Right atrium auricular region (tissue), 2 donors: ENCODE data around the gene SNAP23. TPM values are rescaled to one million over a fixed set of nuclear protein-coding genes. Genes with fewer than 3 reads are reported as not detected.
A peak's percentile ranks its signal among the peaks of the same experiment; 100 is the strongest.
"Not testable (repeated sequence)": the region's sequence is repeated elsewhere in the genome, so short reads cannot be mapped to it uniquely, and the experiment has no call there.

Experiments
- DNase-seq: peaks from one replicate; pipeline ENCODE4 v3.0.0-alpha.2; 2019; ENCODE audit warnings: low spot score
- H3K27ac ChIP-seq, 2 donors: fragments of 200-600 bp; sonication (generic); 1 replicate in 1 of 2; 2 replicates in 1 of 2; pipeline ENCODE4 v1.5.1; 2016 to 2019
- H3K27me3 ChIP-seq, 2 donors: fragments of 200-600 bp; sonication (generic); one replicate each; pipeline versions ENCODE4 v1.5.1 to v1.6.0; 2017 to 2019
- H3K36me3 ChIP-seq: fragments of 200-600 bp; sonication (generic); one replicate; pipeline ENCODE4 v1.5.1; 2016
- H3K4me1 ChIP-seq, 2 donors: fragments of 200-600 bp; sonication (generic); one replicate each; pipeline versions ENCODE4 v1.5.1 to v1.6.0; 2017 to 2019
- H3K4me3 ChIP-seq, 2 donors: fragments of 200-600 bp; sonication (generic); 1 replicate in 1 of 2; 2 replicates in 1 of 2; pipeline ENCODE4 v1.5.1; 2017 to 2019; ENCODE audit warnings: mild to moderate bottlenecking in 1 of 2, moderate library complexity in 1 of 2
- H3K9me3 ChIP-seq, 2 donors: fragments of 200-600 bp; sonication (generic); one replicate each; pipeline ENCODE4 v1.5.1; 2019
- CTCF ChIP-seq, 2 donors: fragments of 200-600 bp; sonication (generic); IDR thresholded peaks; one replicate each; pipeline ENCODE4 v1.5.1; 2019; ENCODE audit warnings: antibody characterized with exemption in 2 of 2
- total RNA-seq, 2 donors: library from RNA; depleted of rRNA; stranded (reverse); fragments of >200 nt; gene quantifications; one replicate each; pipeline ENCODE4 v1.1.0, GENCODE V29; 2016

Gene SNAP23
- total RNA-seq, 2 donors from 2014 or later = 37.3 to 38.1 TPM

DNA sequence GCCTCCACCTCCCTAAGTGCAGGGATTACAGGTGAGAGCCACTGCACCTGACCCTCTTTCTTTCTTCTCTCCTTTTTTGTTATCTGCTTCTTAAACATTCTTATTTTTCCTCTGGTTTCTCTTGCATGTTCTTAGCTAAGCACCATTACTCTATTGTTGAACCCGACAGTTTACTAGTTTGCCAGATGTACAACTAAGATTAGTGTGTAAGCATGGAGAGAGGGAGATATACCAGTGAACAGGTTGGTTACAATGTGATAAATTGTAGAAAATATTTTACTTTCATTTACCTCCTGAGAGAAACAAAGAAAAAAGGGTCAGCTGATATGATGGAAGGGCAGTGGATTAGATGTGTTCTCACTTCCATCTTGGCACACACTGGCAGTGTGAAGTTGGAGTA is 58.1 kb downstream of the SNAP23 start:
- Histone ChIP-seq H3K9me3 (no peaks in the 10 kb centered on the region), H3K36me3 (peaks cover 2% of the 10 kb centered on the region), H3K4me1 (peaks cover 0 to 5% of the 10 kb centered on the region in 2 donors), H3K4me3 (no peak overlapping the region), H3K27ac (no peak overlapping the region), H3K27me3 (no peaks in the 10 kb centered on the region)
- no peak for TF ChIP-seq CTCF (IDR thresholded peaks at IDR 0.05)
- DNase-seq = no peak

DNA sequence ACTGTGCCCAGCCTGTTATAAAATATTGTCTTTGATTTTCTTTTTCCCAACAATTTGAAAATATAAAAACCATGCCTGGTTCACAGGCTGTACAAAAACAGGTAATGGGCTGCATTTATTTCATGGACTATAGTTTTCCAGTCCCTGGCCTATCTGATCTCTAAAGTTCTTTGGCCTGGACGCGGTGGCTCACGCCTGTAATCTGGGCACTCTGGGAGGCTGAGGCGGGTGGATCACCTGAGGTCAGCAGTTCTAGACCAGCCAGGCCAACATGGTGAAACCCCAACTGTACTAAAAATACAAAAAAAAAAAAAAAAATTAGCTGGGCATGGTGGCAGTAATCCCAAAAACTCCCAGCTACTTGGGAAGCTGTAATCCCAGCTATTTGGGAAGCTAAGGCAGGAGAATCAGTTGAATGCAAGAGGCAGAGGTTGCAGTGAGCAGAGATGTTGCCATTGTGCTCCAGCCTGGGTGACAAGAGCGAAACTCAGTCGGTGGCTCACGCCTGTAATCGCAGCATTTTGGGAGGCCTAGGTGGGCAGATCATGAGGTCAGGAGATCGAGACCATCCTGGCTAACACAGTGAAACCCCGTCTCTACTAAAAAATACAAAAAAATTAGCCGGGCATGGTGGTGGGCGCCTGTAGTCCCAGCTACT is 61.2 kb downstream of the SNAP23 start:
- not testable (repeated sequence) for H3K27me3 ChIP-seq, DNase-seq, H3K4me1 ChIP-seq, H3K9me3 ChIP-seq, H3K4me3 ChIP-seq, H3K27ac ChIP-seq
- peaks cover 26% of the 10 kb centered on the region for H3K36me3 ChIP-seq

GRCh38 chr15:42558739-42559138 is 63.3 kb downstream of the SNAP23 start:
- Histone ChIP-seq H3K4me3 (no peak overlapping the region), H3K36me3 (peaks cover 37% of the 10 kb centered on the region), H3K9me3 (no peaks in the 10 kb centered on the region), H3K4me1 (no peaks in the 10 kb centered on the region), H3K27me3 (no peaks in the 10 kb centered on the region), H3K27ac (no peak overlapping the region)
- TF ChIP-seq CTCF (IDR thresholded peaks at IDR 0.05) = no peak
- DNase-seq = no peak

DNA sequence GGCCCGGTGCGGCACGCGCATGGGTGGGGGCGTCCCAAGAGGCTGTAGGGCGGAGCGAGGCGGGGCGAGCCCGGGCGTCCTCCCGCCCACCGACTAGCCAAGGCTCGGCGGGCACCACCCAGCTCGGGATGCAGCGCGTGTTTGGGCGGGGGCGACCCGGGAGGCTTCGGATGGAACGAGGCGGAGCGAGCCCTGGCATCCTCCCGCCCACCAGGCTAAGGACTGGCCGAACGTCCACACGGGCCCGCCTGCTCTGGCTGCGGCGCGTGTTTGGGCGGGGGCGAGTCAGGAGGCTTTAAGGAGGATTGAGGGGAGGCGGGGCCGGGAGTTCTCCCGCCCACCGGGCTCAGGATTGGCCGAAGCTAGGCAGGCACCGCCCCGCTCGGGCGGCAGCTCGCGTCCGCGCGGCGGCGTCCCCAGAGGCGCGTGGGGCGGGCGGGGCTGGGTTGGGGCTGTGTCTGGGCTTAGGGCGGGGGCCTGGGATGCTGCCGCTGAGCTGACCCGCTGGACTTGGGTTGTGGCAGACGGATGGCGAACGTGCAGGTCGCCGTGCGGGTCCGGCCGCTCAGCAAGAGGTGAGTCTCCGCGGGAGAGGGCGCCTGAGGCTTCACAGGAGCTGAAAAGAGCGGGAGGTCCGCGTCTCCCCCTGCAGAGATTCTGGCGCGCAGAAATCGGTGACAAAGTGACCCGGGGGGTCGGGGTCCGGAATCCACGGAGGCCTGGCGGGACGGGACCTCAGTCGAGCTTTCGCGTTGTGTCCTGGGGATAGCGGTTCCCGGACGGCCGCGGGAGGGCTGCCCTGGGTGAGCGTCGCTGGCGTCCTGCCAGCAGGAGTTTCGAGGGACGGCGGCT is 80.0 kb downstream of the SNAP23 start, which contains the start of gene STARD9:
Gene STARD9, plus strand, starts transcription at position 419 of the 852 bp plus-strand sequence. Its CDS starts 110 bp downstream, at position 529.
- Histone ChIP-seq H3K27me3 (no peaks in the 10 kb centered on the region), H3K9me3 (no peaks in the 10 kb centered on the region), H3K36me3 (no peaks in the 10 kb centered on the region), H3K27ac (peak within 1 kb of the TSS; percentile 94 to 95), H3K4me1 (peaks cover 0 to 45% of the 10 kb centered on the region in 2 donors), H3K4me3 (peak within 1 kb of the TSS; percentile 70 to 91)
- DNase-seq = peak; percentile 97
- no peak for TF ChIP-seq CTCF (IDR thresholded peaks at IDR 0.05)

DNA sequence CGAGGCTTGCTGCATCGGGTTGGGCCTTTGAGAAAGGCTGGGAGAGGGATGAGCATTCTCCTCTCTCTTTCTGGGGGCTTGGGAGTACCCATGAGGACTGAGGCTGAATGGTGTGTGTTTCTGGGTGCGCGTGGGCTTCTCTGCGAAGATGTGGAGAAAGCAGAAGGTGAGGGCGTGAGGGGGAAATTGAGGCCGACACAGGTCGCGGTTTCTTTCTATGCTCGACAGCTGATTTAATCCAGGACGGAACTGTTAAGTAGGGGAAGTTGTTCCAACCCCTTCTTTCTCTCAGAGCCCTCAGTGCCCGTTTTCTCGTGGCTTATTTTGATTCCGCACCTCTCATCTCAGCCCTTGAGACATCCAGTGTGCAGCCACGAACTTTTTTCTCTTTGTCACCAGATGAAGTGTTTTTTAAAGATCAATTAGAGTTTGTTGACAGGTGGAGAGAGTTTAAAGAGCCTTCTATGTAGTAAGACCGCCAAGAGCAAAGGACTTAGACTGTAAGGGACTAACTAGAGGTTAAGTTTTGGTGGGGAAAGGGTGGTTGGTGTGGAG is 80.7 kb downstream of the SNAP23 start:
- no peak for TF ChIP-seq CTCF (IDR thresholded peaks at IDR 0.05)
- peaks cover 0 to 51% of the 10 kb centered on the region in 2 donors for H3K4me1 ChIP-seq

DNA sequence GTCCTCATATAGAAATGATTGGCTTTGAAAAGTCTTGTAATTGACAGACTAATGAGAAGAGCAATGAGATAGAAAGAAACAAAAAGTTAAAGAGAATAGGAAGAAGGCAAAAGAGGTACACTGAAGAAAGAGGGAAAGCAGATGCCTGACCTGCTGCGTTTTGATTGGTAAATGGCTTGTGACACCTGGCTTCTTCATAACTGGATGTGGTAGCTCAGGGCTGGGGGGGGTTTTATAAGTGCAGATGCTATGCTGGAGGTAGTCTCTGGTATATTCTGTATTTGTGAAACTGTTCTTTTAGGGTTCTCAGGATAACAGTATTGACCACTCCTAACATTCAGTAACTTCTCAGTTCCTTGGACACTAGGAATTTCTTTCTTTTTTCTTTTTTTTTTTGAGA is 81.3 kb downstream of the SNAP23 start:
- Histone ChIP-seq H3K4me3 (peak overlapping the region in 1 of 2 donors; percentile 91), H3K27ac (peak overlapping the region; percentile 94 to 95), H3K27me3 (no peaks in the 10 kb centered on the region), H3K4me1 (peaks cover 0 to 57% of the 10 kb centered on the region in 2 donors), H3K36me3 (no peaks in the 10 kb centered on the region), H3K9me3 (no peaks in the 10 kb centered on the region)
- DNase-seq = no peak
- TF ChIP-seq CTCF (IDR thresholded peaks at IDR 0.05) = no peak

More for the DNA sequence above, 80.7 kb downstream of the SNAP23 start:
- H3K36me3 ChIP-seq = no peaks in the 10 kb centered on the region
- H3K27ac ChIP-seq = peak overlapping the region; percentile 94 to 95
- no peaks in the 10 kb centered on the region for H3K27me3 ChIP-seq
- no peaks in the 10 kb centered on the region for H3K9me3 ChIP-seq
- H3K4me3 ChIP-seq = peak overlapping the region; percentile 70 to 91
- no peak for DNase-seq
